COLO668 (cell line): ENCODE data around the gene VGLL2.

Source experiments
- DNase-seq: peaks from one replicate; lab custom pipeline; 2025; ENCODE audit not compliant: unreplicated experiment; lab: John Stamatoyannopoulos, UW

The VGLL2 gene

GRCh38 chr6:117268924-117269323 is 3.6 kb downstream of the VGLL2 start:
- DNase-seq, result no peak

DNA sequence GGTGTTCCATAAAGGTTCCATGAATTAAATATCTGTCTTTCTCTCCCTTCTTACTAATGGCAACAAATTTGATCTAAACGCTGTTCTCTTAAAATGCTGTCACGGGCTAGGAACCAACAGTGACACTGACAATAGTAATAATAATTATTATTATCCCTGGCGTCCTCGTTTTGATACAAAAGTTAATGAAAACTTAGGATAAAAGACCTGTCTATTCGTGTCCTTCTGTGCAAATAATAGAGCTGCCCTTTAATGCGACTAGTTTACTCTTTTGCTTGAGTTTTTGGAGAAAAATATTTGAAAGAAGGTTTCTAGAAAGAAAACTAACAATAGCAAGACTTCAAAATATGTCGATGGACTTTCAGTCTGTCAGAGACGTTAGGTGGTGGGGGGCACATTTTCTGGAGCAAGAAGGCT is 4.3 kb downstream of the VGLL2 start:
- no peak for DNase-seq

DNA sequence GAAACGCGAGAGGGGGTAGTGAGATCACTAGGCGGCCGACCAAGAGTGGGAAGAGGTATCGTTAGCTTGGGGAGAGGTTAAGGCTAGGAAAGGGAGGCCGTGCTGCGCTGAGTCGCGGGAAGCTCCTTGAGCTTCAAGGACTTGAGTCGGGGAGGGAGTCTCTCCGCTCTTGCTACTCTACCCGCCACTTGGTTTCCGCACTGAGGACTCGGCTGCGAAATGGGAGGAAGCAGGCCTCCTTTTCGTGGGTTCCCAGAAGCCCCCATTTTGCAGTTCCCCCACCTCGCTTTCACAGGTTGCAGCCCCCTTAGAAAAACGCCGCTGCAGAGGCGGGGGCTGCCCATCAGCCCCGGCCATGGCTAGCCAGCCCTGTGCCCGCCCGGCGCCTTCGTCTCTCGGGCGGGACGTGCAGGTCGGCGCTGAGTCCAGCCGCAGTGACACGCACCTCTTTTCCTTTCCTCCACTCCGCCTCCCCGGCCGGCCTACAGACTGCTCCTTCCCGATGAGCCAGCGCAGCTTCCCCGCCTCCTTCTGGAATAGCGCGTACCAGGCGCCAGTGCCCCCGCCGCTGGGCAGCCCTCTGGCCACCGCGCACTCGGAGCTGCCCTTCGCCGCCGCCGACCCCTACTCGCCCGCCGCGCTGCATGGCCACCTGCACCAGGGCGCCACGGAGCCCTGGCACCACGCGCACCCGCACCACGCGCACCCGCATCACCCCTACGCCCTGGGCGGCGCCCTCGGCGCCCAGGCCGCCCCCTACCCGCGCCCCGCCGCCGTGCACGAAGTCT is 4.9 kb downstream of the VGLL2 start:
- DNase-seq, result peak; percentile 46

GRCh38 chr6:117270843-117271507 is 5.6 kb downstream of the VGLL2 start:
- DNase-seq, result no peak

- no peak for DNase-seq
These were observed 6.9 kb downstream of the VGLL2 start for GRCh38 chr6:117272032-117272866.

- no peak for DNase-seq
These were observed 7.5 kb downstream of the VGLL2 start for GRCh38 chr6:117272891-117273290.

GRCh38 chr6:117275205-117275604 is 9.8 kb downstream of the VGLL2 start:
- DNase-seq, result no peak

- DNase-seq, result no peak
These were observed 10.4 kb downstream of the VGLL2 start for GRCh38 chr6:117275711-117276110.

GRCh38 chr6:117276778-117277316 is 11.5 kb downstream of the VGLL2 start:
- no peak for DNase-seq

DNA sequence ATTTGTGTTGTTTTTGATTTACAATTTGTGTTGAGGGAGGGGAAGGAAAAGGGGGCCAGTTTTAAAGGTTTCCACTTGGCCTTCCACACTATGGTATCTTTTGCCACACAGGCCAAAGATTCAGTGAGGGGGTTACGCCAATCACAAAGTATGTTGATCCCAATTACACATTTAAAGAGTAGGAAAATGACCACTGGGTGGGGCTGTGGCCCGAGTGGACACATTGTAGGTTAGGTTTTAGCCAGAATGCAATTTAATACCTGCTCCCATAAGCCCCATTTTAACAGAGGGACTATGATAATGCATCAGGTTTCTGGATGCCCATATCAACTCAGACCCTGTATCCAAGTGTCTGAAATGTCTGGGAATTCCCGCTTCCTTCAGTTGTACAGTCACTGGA is 15.6 kb downstream of the VGLL2 start:
- no peak for DNase-seq

GRCh38 chr6:117288083-117288715 is 22.8 kb downstream of the VGLL2 start:
- no peak for DNase-seq

- DNase-seq, result no peak
These were observed 25.0 kb downstream of the VGLL2 start for GRCh38 chr6:117290173-117290846.

GRCh38 chr6:117298941-117299340 is 33.6 kb downstream of the VGLL2 start:
- no peak for DNase-seq

DNA sequence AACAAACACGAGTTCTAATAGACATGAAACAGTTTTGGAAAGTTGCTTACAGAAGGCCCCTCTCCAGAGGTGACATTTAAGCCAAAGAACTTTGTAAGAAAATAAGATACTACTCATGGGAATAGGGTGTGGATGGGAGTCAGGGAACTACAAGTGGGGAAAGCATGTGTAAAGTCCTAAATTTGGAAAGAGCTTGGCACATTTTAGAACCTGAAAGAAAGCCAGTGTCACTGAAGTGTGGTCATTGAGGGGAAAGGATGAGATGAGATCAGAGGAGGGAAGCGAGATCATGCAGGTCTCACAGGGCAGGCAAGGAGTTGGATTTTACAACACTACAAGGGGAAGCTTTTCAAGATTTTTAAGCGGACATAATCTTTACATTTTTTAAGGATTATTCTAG is 38.0 kb downstream of the VGLL2 start:
- DNase-seq, result no peak

- no peak for DNase-seq
These were observed 39.1 kb downstream of the VGLL2 start for GRCh38 chr6:117304446-117304845.

GRCh38 chr6:117306227-117306790 is 41.0 kb downstream of the VGLL2 start:
- no peak for DNase-seq

GRCh38 chr6:117307655-117308054 is 42.3 kb downstream of the VGLL2 start:
- no peak for DNase-seq

DNA sequence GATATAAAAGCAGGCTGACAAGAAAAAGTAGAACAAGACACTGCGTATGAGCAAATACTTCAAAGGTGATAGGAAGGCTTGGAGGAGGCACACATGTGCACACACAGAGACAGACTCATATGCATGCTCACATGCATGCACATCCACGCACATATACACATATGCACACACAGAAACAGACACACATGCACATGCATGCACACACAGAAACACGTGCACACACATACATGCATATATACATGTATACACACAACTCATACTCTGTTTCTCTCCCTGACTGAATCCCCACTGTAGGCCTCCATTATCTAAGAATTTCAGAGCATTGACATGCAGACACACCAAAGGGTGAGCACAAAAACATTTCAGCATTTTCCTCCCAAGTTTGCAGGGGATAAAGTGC is 43.7 kb downstream of the VGLL2 start:
- no peak for DNase-seq

DNA sequence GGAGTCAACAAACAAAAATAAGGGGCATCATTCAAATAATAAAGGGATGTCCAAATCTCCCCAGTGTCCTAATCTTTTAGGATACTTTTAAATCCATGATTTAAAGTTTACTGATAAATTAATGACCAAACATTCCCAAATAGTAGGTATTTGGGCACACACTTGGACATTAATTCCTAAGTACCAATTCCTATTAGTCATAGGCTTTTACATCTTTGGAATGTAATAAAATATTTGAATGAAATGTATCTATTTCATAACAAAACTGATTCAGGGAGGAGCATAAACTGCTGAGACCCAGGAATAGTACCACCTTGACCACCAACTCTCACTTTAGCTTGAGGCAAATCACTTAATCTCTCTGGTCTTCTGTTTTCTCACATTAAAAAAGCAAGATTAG is 44.3 kb downstream of the VGLL2 start:
- DNase-seq, result no peak

GRCh38 chr6:117311310-117311709 is 46.0 kb downstream of the VGLL2 start:
- DNase-seq, result no peak
